NK-92 treated with Interleukin-12 subunit alpha and Interleukin-12 subunit beta, amount 100 ng/mL, for 24 hours (cell line): Measurements from ENCODE around the gene M1AP.
"Not testable (repeated sequence)": the region's sequence is repeated elsewhere in the genome, so short reads cannot be mapped to it uniquely, and the experiment has no call there.

ENCODE experiments used
- DNase-seq: peaks from one replicate; lab custom pipeline; 2025; lab: John Stamatoyannopoulos, UW

The M1AP gene

GRCh38 chr2:74566076-74566753 is 81.9 kb downstream of the M1AP start:
- DNase-seq: peak; percentile 49

DNA sequence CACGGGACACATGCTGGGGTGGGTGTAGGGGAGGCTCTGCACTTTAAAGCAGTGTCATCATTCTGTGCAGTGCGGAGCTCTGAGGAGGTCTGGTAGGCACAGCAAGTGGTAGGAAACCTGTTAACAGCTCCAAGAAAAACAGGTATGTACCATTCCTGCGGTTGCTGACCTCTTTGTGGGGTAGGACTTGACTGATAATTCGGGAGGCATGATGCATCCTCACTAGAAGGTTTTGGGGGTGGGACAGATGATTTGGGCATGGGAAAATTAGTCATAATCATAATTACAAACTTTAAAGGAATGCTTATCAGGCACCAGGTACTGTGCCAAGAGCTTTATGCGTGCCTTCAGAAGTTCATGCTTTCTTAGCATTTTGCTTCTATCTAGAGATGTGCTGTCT is 83.9 kb downstream of the M1AP start:
- DNase-seq: no peak

- DNase-seq: no peak
These were observed 85.9 kb downstream of the M1AP start for GRCh38 chr2:74562126-74562775.

DNA sequence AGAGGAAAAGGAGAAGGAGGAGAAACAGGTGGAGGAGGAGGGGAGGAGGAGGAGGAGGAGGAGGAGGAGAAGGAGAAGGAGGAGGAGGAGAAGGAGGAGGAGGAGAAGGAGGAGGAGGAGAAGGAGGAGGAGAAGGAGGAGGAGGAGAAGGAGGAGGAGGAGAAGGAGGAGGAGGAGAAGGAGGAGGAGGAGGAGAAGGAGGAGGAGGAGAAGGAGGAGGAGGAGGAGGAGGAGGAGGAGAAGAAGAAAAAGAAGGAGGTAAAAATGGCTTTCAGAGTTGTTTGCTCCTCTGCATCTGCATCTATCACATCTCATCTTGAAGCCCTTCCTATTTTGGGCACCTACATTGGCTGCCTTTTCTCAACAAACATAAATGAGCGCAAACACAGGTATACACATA is 87.1 kb downstream of the M1AP start:
- not testable (repeated sequence) for DNase-seq

GRCh38 chr2:74560591-74560990 is 87.5 kb downstream of the M1AP start:
- DNase-seq: no peak

DNA sequence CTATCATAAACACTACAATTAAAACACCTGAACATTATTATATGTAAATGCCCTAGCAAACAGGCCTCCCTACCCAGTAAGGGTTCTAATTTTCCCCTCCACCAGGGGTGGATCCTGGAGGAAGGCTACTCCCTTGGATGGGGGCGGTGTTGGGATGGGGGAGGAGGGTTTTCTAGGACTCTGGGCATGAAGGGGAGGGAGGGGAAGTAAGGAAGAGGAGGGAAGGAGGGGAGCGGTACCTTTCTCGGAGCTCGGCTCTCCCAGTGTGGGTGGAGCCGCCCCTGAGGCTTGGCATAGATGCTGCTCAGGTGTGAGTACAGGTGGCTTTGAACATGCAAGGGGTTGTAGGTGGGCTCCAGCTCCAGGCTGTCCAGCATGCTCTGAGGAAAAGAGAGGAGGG is 88.2 kb downstream of the M1AP start:
- DNase-seq: no peak

- no peak for DNase-seq
These were observed 89.6 kb downstream of the M1AP start for GRCh38 chr2:74558284-74559230.

- no peak for DNase-seq
These were observed 91.2 kb downstream of the M1AP start for GRCh38 chr2:74556831-74557370.

DNA sequence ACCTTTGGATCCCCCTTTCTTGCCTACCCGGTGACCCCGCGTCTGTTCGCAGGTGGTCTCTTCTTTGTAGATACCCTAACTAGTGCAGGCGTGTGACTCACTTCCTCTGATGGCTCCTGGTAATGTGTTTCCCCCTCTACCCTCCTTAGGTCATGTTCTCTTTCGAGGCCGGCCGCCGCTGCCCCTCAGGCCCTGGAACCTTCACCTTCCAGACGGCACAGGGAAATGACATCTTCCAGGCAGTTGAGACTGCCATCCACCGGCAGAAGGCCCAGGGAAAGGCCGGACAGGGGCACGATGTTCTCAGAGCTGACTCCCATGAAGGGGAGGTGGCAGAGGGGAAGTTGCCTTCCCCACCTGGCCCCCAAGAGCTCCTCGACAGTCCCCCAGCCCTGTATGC is 92.0 kb downstream of the M1AP start:
- DNase-seq: no peak

- no peak for DNase-seq
These were observed 92.5 kb downstream of the M1AP start for GRCh38 chr2:74555610-74556103.

- no peak for DNase-seq
These were observed 93.2 kb downstream of the M1AP start for GRCh38 chr2:74554820-74555531.

DNA sequence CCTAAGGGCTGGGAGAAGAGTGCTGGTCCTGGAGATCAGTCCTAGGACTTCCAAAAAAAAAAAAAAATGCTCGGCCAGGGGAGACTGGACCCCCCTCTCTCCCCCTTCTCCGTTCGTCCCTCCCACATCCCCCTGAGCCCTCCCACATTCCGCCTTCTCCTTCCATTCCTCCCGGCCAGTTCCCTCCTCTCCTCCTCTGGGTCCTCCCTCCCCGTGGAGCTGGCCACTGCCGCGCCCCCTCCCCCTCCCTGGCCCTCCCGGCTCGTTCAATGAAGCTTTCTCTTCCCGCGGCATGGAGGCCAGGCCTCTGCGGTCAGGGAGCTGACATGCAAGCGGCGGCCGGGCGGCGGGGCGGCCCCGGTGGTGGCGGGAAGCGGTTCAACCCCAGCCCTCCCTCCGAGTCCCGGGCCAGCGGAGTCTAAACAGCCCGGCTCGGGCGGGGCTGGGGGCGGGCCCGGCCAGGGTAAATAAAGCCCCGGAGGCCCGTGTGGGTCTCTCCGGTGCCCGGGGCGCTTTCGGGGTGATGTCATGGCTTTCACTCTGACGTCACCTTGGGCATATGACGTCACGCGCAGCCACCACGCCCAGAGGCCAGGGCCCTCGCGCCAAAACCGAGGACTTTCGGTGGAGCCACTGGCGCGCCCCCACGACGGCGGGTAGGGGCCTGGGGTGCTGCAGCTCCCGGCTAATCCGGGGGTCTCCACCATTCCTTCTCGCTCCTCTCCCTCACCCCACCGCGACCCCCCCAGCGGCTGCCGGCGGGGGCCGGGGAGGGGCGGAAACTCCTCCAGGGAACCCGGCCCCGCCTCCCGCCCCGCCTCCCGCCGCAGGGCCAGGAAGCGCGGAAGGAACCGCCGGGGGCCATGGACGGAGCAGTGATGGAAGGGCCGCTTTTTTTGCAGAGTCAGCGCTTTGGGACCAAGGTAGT is 94.0 kb downstream of the M1AP start, which contains the start of the genes DOK1 and LOXL3:
Gene DOK1, plus strand, starts transcription at position 829 of the 928 bp plus-strand sequence. Its CDS starts 35 bp downstream, at position 864.
Gene LOXL3, minus strand, starts transcription at position 51 of the 928 bp plus-strand sequence. CDS start 1,308 bp downstream, outside the sequence.
- DNase-seq: peak; percentile 65

- no peak for DNase-seq
These were observed 95.0 kb downstream of the M1AP start for GRCh38 chr2:74552914-74553811.

- no peak for DNase-seq
These were observed 95.9 kb downstream of the M1AP start for GRCh38 chr2:74551942-74552913.

DNA sequence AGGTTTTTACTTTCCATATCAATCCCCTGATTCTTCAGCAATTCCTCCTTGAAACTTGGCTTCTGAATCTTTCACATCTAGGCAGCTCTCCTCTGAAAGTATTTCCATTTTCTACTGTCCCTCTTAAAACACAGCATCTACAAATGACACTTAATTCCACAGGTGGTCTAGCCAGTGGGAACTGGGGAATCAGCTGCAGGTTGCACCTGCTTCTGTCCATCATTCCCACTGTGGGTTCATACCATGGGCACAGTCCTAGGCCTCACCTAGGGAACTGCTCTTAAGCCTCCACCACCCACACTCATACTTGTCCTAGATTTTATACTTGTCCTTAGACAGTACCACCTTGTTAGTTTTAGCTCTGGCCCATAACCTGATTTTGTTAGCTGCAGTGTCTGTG is 96.6 kb downstream of the M1AP start:
- no peak for DNase-seq

DNA sequence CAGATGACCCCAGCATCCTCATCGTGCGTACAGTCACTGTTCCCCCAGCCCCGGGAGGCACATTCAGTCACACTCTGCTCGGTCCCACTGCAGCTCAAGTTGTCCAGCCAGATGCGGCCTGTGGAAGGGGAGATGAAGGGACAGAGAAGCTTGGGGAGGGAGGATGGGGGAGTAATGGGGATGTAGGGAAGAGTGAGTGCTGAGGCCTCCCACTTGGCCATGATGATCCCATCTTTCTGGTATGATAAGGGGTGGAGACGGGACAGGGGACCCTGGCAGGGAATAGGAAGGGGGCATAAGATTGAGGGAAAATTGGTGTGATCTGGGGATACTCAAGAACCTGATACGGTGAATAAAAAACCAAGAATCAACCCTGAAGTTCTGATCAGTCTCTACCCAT is 97.9 kb downstream of the M1AP start:
- DNase-seq: no peak

GRCh38 chr2:74548900-74549826 is 99.0 kb downstream of the M1AP start:
- DNase-seq: no peak
